HepG2 (cell line): ENCODE data around the gene MAPK6. TPM values are rescaled to one million over a fixed set of nuclear protein-coding genes. Genes with fewer than 3 reads are reported as not detected.

Source experiments
- FOXO1 ChIP-seq: sonication (generic); formaldehyde crosslinking; IDR thresholded peaks from 2 replicates; pipeline ENCODE4 v1.4.0; 2020; ENCODE audit warnings: missing genetic modification reagents
- GATAD2A ChIP-seq: IDR thresholded peaks from 2 replicates; pipeline ENCODE4 v1.6.1; 2016
- GMEB1 ChIP-seq: sonication (generic); formaldehyde crosslinking; IDR thresholded peaks from 2 replicates; pipeline ENCODE4 v1.5.1; 2020; ENCODE audit warnings: missing genetic modification reagents, mild to moderate bottlenecking, borderline replicate concordance
- HNF1A ChIP-seq, 2 experiments: sonication (generic) in 1 of 2; formaldehyde crosslinking in 1 of 2; IDR thresholded peaks; 2 replicates each; pipeline versions ENCODE4 v1.4.0 to v1.6.1; 2016 to 2020; ENCODE audit warnings: borderline replicate concordance in 1 of 2, low read depth in 1 of 2, mild to moderate bottlenecking in 1 of 2, missing genetic modification reagents in 1 of 2
- KDM4B ChIP-seq: sonication (generic); formaldehyde crosslinking; IDR thresholded peaks from 2 replicates; pipeline ENCODE4 v1.4.0; 2020; ENCODE audit warnings: missing genetic modification reagents
- RAD21 ChIP-seq: fragments of 450-650 bp; formaldehyde crosslinking; IDR thresholded peaks from 2 replicates; pipeline ENCODE4 v1.5.0; 2020; ENCODE audit warnings: mild to moderate bottlenecking
- SMARCC2 ChIP-seq: fragments of 450-650 bp; IDR thresholded peaks from 2 replicates; pipeline ENCODE4 v1.6.1; 2017; ENCODE audit warnings: antibody characterized with exemption, mild to moderate bottlenecking
- SPEN ChIP-seq: sonication (generic); formaldehyde crosslinking; IDR thresholded peaks from 2 replicates; pipeline ENCODE4 v1.5.1; 2020; ENCODE audit warnings: low read depth, mild to moderate bottlenecking, missing genetic modification reagents
- TBX2 ChIP-seq: sonication (generic); formaldehyde crosslinking; IDR thresholded peaks from 2 replicates; pipeline ENCODE4 v1.5.0; 2020; ENCODE audit warnings: missing genetic modification reagents, mild to moderate bottlenecking, borderline replicate concordance
- ZBTB7B ChIP-seq: sonication (generic); formaldehyde crosslinking; IDR thresholded peaks from 2 replicates; pipeline ENCODE4 v1.4.0; 2020; ENCODE audit warnings: missing genetic modification reagents
- ZIK1 ChIP-seq: sonication (generic); formaldehyde crosslinking; IDR thresholded peaks from 2 replicates; pipeline ENCODE4 v1.5.0; 2020; ENCODE audit warnings: mild to moderate bottlenecking, low read depth, missing genetic modification reagents, borderline replicate concordance
- ZNF180 ChIP-seq: sonication (generic); formaldehyde crosslinking; IDR thresholded peaks from 2 replicates; pipeline ENCODE4 v1.4.0; 2020; ENCODE audit warnings: low read depth, missing genetic modification reagents, borderline replicate concordance
- ZNF24 ChIP-seq: fragments of 450-650 bp; IDR thresholded peaks from 2 replicates; pipeline ENCODE4 v1.6.1; 2017; ENCODE audit warnings: antibody characterized with exemption, mild to moderate bottlenecking
- ZNF543 ChIP-seq: sonication (generic); formaldehyde crosslinking; IDR thresholded peaks from 2 replicates; pipeline ENCODE4 v1.4.0; 2020; ENCODE audit warnings: mild to moderate bottlenecking, missing genetic modification reagents
- ZNF572 ChIP-seq: sonication (generic); formaldehyde crosslinking; IDR thresholded peaks from 2 replicates; pipeline ENCODE4 v1.5.1; 2020; ENCODE audit warnings: mild to moderate bottlenecking, missing genetic modification reagents
- ZNF674 ChIP-seq: sonication (generic); formaldehyde crosslinking; IDR thresholded peaks from 2 replicates; pipeline ENCODE4 v1.5.0; 2020; ENCODE audit warnings: low read depth, mild to moderate bottlenecking, missing genetic modification reagents
- ZNF704 ChIP-seq: sonication (generic); formaldehyde crosslinking; IDR thresholded peaks from 2 replicates; pipeline ENCODE4 v1.8.1; 2023; ENCODE audit warnings: mild to moderate bottlenecking, inconsistent platforms, moderate library complexity, missing genetic modification reagents, borderline replicate concordance
- ZNF746 ChIP-seq: sonication (generic); formaldehyde crosslinking; IDR thresholded peaks from 2 replicates; pipeline ENCODE4 v1.8.0; 2022; ENCODE audit warnings: mild to moderate bottlenecking, missing genetic modification reagents
- polyA plus RNA-seq, 8 experiments: library from polyadenylated mRNA; depleted of rRNA in 3 of 8; stranded (reverse) in 7 of 8; unstranded in 1 of 8; fragments of >200 nt; fragmentation: Illumina TruSeq in 4 of 8; extraction: Trizol in 4 of 8; gene quantifications; 2 replicates each; pipeline versions ENCODE4 v1.2.1 to v1.2.3, GENCODE V29; 2011 to 2016; ENCODE audit warnings: low read depth in 4 of 8, missing spikeins in 1 of 8, mixed read lengths in 1 of 8; ENCODE audit not compliant: insufficient read depth in 1 of 8
- total RNA-seq, 5 experiments: library from RNA; depleted of rRNA; stranded (reverse); fragments of >200 nt; fragmentation: Illumina TruSeq; extraction: Trizol; gene quantifications; 2 replicates each; pipeline ENCODE4 v1.2.3, GENCODE V29; 2016; ENCODE audit warnings: low read depth in 1 of 5
- TF ChIP-seq, protein P1 (sequence below): sonication (generic); formaldehyde crosslinking; IDR thresholded peaks from 2 replicates; pipeline ENCODE4 v1.4.0; 2020; ENCODE audit warnings: missing genetic modification reagents, borderline replicate concordance

The MAPK6 gene
- total and polyA plus RNA-seq, 2 of the 13 experiments (the other 11 are each of a cell fraction or from before 2014, with no cell fraction given) = 89.5 to 99.7 TPM

DNA sequence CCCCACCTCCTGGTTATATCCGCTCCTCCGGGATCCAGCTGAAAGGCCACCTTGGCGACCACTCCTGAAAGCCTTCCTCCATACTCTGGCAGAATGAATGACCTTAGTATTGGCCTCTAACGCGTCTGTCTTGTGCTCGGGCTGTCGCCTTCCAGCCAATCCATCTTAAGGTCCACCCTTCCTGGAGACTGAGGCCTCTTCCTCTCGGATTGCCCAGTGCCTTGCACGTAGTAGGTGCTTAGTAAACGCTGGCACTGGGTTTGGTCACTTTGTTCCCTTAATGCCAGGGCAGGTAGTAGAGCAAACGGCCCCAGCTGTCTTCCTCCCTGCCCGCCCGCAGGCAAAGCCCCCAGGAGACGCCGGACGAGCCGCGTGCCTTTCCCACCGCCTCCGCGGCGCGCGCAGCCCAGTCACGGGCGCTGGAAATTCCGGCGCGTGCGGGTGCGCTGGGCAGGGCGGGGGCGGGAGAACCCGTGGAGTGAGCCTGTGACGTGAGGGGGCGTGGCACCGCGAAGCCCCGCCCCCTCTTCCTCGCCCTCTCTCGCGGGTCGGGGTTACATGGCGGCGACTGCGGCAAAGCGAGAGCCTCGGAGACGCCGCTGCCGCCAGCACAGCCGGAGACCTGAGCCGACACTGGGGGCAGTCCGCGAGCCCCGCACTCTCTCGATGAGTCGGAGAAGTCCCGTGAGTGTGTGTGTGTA lies at the start of gene MAPK6 (continued):
- TF ChIP-seq GMEB1 (CRISPR knock-in tag) (peak; percentile 64), ZNF24 (no peak), ZBTB7B (CRISPR knock-in tag) (no peak), RAD21 (CRISPR knock-in tag) (peak; percentile 49; the same call in 1 of the 2 replicates), ZNF543 (peak; percentile 29; the same call in 1 of the 2 replicates), SPEN (peak; percentile 93), GATAD2A (CRISPR knock-in tag) (0 out of 2 replicates have a peak, but pooled peaks have one; percentile 31), ZIK1 (CRISPR knock-in tag) (peak; percentile 84; the same call in 1 of the 2 replicates), ZNF704 (CRISPR knock-in tag) (peak; percentile 62; the same call in 1 of the 2 replicates), SMARCC2 (no peak), ZNF674 (CRISPR knock-in tag) (no peak), HNF1A (IDR thresholded peaks at IDR 0.05; ENCODE audit: low read depth) (no peak), HNF1A (CRISPR knock-in tag; IDR thresholded peaks at IDR 0.05; ENCODE audit: borderline replicate concordance) (no peak; the same call in 1 of the 2 replicates), ZNF572 (CRISPR knock-in tag) (peak; percentile 81), ZNF180 (CRISPR knock-in tag) (no peak), KDM4B (CRISPR knock-in tag) (no peak), TBX2 (CRISPR knock-in tag) (peak; percentile 92), FOXO1 (CRISPR knock-in tag) (peak; percentile 32; the same call in 1 of the 2 replicates), ZNF746 (CRISPR knock-in tag) (peak; percentile 84)
- TF ChIP-seq, protein P1, sequence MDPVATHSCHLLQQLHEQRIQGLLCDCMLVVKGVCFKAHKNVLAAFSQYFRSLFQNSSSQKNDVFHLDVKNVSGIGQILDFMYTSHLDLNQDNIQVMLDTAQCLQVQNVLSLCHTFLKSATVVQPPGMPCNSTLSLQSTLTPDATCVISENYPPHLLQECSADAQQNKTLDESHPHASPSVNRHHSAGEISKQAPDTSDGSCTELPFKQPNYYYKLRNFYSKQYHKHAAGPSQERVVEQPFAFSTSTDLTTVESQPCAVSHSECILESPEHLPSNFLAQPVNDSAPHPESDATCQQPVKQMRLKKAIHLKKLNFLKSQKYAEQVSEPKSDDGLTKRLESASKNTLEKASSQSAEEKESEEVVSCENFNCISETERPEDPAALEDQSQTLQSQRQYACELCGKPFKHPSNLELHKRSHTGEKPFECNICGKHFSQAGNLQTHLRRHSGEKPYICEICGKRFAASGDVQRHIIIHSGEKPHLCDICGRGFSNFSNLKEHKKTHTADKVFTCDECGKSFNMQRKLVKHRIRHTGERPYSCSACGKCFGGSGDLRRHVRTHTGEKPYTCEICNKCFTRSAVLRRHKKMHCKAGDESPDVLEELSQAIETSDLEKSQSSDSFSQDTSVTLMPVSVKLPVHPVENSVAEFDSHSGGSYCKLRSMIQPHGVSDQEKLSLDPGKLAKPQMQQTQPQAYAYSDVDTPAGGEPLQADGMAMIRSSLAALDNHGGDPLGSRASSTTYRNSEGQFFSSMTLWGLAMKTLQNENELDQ (CRISPR knock-in tag) = no peak
